ACHN (cell line): ENCODE measurements around the gene CYP2C18.
"Not testable (repeated sequence)": the region's sequence is repeated elsewhere in the genome, so short reads cannot be mapped to it uniquely, and the experiment has no call there.

Source experiments
- DNase-seq: peaks from one replicate; pipeline ENCODE4 v3.0.0-alpha.2; 2015
- in situ Hi-C: cut with HindIII; loops from 2 replicates; pipeline ENCODE4 v1.10.0; 2017; ENCODE audit warnings: low sequenced_read_pairs, low pct_ligation_motif_present, low pct_unique_long_range_greater_than_20kb

CYP2C18 gene

GRCh38 chr10:94683214-94684054 lies at the start of gene CYP2C18:
Gene CYP2C18, plus strand, starts transcription at chr10:94683729. Its CDS starts 91 bp downstream, at chr10:94683820.
- no peak for DNase-seq
- in situ Hi-C loops = no loop called here

- in situ Hi-C loops, DNase-seq: not testable (repeated sequence)
Observed at GRCh38 chr10:94638097-94638496, 45.4 kb upstream of the CYP2C18 start.

DNA sequence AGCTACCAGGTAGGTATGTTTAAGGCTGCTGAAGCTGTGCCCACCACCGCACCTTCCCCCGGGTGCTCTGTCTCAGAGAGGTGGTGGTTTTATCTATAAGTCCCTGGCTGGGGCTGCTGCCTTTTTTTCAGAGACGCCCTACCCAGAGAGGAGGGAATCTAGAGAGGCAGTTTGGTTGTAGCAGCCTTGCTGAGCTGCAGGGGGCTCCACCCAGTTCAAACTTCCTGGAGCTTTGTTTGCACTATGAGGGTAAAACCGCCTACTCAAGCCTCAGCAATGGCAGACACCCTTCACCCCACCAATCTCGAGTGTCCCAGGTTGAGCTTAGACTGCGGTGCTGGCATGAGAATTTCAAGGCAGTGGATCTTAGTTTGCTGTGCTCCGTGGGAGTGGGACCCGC lies 43.6 kb upstream of the CYP2C18 start:
- in situ Hi-C loops = no loop called here
- DNase-seq = no peak

DNA sequence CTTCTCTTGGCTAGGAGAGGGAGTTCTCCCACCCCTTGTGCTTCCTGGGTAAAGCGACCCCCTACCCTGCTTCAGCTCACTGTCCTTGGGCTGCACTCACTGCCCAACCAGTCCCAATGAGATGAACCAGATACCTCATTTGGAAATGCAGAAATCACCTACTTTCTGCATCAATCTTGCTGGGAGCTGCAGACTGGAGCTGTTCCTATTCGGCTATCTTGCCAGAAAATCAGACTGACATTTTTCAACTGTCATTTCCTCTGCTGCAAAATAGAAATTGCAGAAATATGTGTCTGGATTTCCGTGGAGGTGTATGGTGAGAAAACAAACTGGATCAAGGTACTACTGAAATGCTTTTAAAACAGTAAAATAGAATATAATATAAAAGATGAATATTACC lies 43.0 kb upstream of the CYP2C18 start:
- no peak for DNase-seq
- in situ Hi-C loops = no loop called here

- no peak for DNase-seq
- in situ Hi-C loops = no loop called here
Observed at GRCh38 chr10:94641480-94641879, 42.0 kb upstream of the CYP2C18 start.

GRCh38 chr10:94644352-94644751 lies 39.2 kb upstream of the CYP2C18 start:
- in situ Hi-C loops = no loop called here
- no peak for DNase-seq

DNA sequence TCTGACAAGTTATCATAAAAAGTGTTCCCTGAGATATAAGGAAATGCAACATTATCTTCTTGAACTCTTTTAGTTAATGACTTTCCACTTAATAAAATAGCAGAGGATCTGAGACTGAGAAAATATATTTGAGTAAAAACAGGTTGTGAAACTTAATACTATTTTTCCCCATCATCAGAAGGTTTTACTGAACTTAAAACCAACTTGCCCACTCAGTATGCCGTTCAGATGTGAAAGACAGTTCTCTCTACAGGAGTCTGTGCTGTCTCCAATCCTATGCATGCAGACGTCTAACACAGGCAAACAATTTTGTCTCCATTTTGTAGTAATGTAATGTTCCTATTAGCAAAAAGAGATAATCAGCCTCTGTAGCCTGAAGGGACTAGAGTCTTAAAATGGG lies 38.2 kb upstream of the CYP2C18 start:
- in situ Hi-C loops = no loop called here
- no peak for DNase-seq

DNA sequence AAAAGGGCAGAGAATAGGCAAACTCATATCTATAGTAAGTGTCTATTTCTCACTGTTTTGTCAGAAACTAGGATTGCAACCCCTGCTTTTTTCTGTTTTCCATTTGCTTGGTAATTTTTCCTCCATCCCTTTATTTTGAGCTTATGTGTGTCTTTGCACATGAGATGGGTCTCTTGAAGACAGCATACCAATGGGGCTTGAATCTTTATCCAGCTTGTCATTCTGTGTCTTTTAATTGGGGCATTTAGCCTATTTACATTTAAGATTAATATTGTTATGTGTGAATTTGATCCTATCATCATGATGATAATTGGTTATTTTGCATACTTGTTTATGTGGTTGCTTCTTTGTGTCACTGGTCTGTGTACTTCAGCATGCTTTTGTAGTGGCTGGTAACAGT lies 28.3 kb upstream of the CYP2C18 start:
- in situ Hi-C loops, DNase-seq: not testable (repeated sequence)

GRCh38 chr10:94663061-94663460 lies 20.5 kb upstream of the CYP2C18 start:
- in situ Hi-C loops, DNase-seq: not testable (repeated sequence)

DNA sequence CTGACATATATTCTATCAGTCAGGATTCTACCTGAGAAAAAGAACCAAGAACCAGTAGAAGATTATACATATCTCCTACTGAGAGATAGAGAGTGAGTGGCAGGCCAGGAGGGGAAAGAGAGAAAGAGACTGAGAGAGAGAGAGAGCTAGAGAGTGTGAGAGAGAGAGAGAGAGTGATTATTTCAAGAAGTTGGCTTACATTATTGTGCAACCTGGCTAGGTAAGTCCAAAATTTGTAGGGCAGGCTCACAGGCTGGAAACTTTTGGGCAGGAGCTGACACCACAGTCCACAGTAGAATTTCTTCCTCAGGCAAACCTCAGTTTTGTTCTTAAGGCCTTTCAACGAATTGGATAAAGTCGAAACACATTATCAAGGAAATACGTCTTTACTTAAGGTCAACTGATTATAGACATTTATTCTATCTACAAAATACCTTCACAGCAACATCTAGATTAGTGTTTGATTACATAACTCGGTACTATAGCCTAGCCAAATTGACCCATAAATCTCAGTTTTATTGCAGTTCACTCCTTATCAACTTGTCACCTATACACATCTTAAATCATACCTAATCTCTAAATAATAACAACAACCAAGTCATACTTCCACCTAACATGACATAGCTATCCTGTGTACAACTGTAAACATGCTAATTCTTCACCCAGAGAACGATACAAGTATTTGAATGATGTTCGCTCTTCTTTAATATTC lies 17.0 kb upstream of the CYP2C18 start:
- DNase-seq = no peak

GRCh38 chr10:94673614-94674321 lies 9.8 kb upstream of the CYP2C18 start:
- no peak for DNase-seq

More for the DNA sequence above, 17.0 kb upstream of the CYP2C18 start:
- in situ Hi-C loops = no loop called here

GRCh38 chr10:94676496-94676895 lies 7.0 kb upstream of the CYP2C18 start:
- in situ Hi-C loops = no loop called here
- DNase-seq = no peak

More at GRCh38 chr10:94673614-94674321, 9.8 kb upstream of the CYP2C18 start:
- in situ Hi-C loops = no loop called here

DNA sequence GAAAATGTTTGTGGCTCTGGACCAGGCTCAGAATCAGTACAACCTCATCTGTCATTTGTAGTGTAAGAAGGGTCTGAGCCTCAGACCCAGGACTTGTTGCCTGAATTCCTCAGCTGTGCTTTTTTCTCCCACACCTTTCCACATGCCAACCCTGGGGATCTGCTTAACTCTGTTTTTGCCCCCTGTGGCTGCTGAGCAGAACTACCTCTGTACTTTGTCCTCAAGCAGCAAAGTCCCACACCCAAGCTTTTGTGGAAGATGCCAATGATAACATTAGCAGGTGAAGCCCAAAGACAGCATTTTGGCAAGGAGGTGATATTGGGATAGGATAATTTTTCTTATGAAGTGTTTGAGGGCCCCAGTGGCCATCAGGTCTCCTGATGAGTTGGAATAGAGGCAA lies 5.8 kb upstream of the CYP2C18 start:
- DNase-seq = peak; percentile 12
- in situ Hi-C loops = no loop called here

DNA sequence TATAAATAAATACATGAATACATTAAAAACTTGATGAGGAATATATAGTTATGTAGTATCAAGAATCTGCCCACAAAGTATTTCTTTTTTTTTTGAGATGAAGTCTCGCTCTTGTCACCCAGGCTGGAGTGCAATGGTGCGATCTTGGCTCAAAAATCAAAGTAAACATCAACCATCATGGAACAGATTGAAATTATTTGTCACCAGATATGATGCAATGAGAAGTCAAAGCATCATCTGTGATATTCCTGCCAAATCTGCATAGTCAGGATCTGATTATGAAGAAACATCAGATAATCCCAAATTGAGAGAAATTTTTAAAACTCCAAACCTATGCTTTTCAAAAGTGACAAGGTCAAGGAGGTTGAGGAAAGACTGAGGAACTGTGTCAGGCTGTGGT lies 5.1 kb upstream of the CYP2C18 start:
- DNase-seq = no peak
- in situ Hi-C loops = no loop called here

- peak; percentile 59 for DNase-seq
- in situ Hi-C loops = no loop called here
Observed at GRCh38 chr10:94680544-94680943, 3.0 kb upstream of the CYP2C18 start.

DNA sequence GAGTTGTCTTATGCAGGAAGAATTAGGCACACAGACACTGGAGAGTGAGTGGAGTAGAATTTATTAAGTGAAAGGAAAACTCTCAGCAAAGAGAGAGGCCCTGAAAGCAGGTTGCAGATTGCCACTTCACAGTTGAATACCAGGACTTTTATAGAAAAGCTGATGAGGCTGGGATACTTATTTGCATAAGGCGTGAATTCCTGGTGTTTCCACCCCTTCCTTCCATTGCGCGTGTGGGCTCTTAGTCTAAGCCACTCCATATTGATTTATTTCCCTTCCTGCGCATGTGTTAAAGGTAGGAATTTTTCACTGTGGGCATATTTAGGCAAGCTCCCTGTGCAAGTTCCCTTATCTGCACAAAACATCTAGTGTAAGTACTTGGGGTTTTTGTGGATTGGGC lies 893 bp upstream of the CYP2C18 start:
- in situ Hi-C loops, DNase-seq: not testable (repeated sequence)

DNA sequence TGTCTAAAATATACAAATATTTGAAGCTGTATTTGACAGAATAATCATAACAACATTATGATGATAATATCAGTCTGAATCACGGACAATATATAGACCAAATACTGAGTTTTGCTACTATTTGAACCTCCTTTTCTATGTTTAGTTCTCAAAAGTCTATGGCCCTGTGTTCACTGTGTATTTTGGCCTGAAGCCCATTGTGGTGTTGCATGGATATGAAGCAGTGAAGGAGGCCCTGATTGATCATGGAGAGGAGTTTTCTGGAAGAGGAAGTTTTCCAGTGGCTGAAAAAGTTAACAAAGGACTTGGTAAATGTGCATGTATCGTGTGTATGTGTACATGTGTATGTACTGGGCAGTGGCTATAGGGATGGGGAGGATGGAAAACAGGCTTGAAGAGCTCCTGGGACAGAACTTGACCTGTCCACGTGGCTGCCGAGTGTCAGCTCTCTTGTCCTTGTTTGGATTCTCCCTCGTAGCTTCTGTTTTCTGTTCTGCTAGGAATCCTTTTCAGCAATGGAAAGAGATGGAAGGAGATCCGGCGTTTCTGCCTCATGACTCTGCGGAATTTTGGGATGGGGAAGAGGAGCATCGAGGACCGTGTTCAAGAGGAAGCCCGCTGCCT lies 4.2 kb downstream of the CYP2C18 start:
- DNase-seq = no peak
- in situ Hi-C loops = no loop called here

DNA sequence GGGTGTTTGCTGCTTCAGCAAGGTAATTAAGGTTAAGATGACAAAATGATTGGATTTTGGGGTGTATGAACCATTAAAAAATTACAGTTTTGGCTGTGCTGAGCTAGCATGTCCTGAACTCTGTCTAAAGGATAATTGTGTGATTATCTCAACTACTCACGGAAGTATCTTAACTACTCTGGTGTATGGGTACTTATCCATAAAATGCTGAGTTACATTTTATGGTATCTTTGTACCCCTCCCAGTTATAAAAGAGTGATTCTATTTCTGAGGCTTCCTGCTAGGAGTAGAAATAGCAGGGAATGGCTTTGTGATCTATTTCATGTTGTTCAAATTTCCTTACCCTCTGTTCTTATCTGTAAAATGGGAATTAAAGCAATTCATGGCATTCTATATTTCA lies 22.6 kb downstream of the CYP2C18 start:
- in situ Hi-C loops = no loop called here
- DNase-seq = no peak

DNA sequence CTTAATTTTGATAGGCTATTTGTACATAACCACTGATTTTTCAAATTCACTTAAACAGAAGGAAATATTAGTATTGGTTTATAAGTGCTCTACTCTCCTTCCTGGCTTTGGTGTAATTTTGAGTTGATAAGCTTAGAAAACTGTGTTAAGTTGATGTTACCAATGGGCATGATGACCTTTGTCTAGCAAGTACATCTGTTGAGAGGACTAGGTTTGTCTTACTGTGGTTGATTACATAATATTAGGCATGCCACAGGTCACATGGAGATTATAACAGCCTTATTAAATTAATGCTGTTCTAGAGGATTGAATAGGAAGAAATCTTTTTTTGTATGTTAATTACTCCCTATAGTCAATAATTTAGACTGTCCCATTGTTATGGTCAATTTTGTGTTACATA lies 27.0 kb downstream of the CYP2C18 start:
- in situ Hi-C loops = no loop called here
- DNase-seq = no peak
